HCT116 (cell line): ENCODE results near the gene GALT. TPM values are rescaled to one million over a fixed set of nuclear protein-coding genes. Genes with fewer than 3 reads are reported as not detected.
A peak's percentile ranks its signal among the peaks of the same experiment; 100 is the strongest.

Source experiments
- ATAC-seq: fragments of 200-7000 bp; cut with Tn5 transposase; 2 replicates; pipeline ENCODE4 v1.9.1; 2020; ENCODE audit warnings: mild to moderate bottlenecking, moderate library complexity
- BruUV-seq: library from RNA; stranded (reverse); fragments of 400-500 nt; replicated peaks from 2 replicates; lab custom pipeline; 2021; lab: Mats Ljungman, UMichigan
- CTCF ChIA-PET: fragments of 300-600 bp; sonication (Branson Sonifier 250); formaldehyde crosslinking; loops from one replicate; lab custom pipeline; 2021; ENCODE audit warnings: antibody characterized with exemption; lab: Charles Lee
- POLR2A ChIA-PET: fragments of 300-600, 350-600 bp; sonication (Branson Sonifier 250); formaldehyde crosslinking; loops from one replicate; lab custom pipeline; 2021; ENCODE audit warnings: antibody characterized with exemption; lab: Charles Lee
- RAD21 ChIA-PET, 2 experiments: fragments of 300-600 bp; sonication (Branson Sonifier 250); formaldehyde crosslinking; loops; one replicate each; lab custom pipeline; 2023; ENCODE audit warnings: low total read pairs in 2 of 2; ENCODE audit not compliant: uncharacterized antibody in 2 of 2, unreplicated experiment in 2 of 2, low non-redundant PET in 1 of 2; lab: Charles Lee
- DNase-seq: peaks from one replicate; pipeline ENCODE4 v3.0.0-alpha.2; 2010; ENCODE audit warnings: low read depth, low spot score
- H2AFZ ChIP-seq: fragments of 200-600 bp; shearing (Covaris generic), sonication (generic); 2 replicates; pipeline ENCODE4 v1.6.1; 2017; ENCODE audit warnings: low read depth, mixed run types, mixed read lengths, antibody characterized with exemption, low read length; ENCODE audit not compliant: poor library complexity, severe bottlenecking
- H3K27ac ChIP-seq: 2 replicates; pipeline ENCODE4 v1.5.1; 2012; ENCODE audit warnings: low read depth, low read length
- H3K27me3 ChIP-seq: fragments of 200-600 bp; sonication (generic); 2 replicates; pipeline ENCODE4 v1.6.1; 2016; ENCODE audit warnings: mixed run types, low read length, mixed read lengths; ENCODE audit not compliant: insufficient read depth
- H3K36me3 ChIP-seq, 2 experiments: fragments of 200-500 bp in 1 of 2; fragments of 200-600 bp in 1 of 2; sonication (Bioruptor generic) in 1 of 2; sonication (generic) in 1 of 2; 2 replicates each; pipeline versions ENCODE4 v1.5.1 to v1.6.1; 2014 to 2016; ENCODE audit warnings: low read length in 2 of 2, inconsistent platforms in 1 of 2, mixed read lengths in 1 of 2, mixed run types in 1 of 2; ENCODE audit not compliant: insufficient read depth in 2 of 2, control insufficient read depth in 1 of 2
- H3K4me1 ChIP-seq, 2 experiments: fragments of 200-600 bp in 1 of 2; sonication (generic) in 1 of 2; 2 replicates each; pipeline versions ENCODE4 v1.5.1 to v1.6.1; 2012 to 2017; ENCODE audit warnings: low read length in 2 of 2, inconsistent platforms in 1 of 2, mild to moderate bottlenecking in 1 of 2, mixed read lengths in 1 of 2, mixed run types in 1 of 2, moderate library complexity in 1 of 2; ENCODE audit not compliant: insufficient read depth in 2 of 2, control insufficient read depth in 1 of 2
- H3K4me2 ChIP-seq: fragments of 200-600 bp; sonication (generic); 2 replicates; pipeline ENCODE4 v1.6.1; 2017; ENCODE audit warnings: mixed run types, low read length, mixed read lengths
- H3K4me3 ChIP-seq, 2 experiments: fragments of 200-600 bp in 1 of 2; sonication (generic) in 1 of 2; replicated peaks in 1 of 2; 2 replicates each; pipeline ENCODE4 v1.5.1; 2011 to 2016; ENCODE audit warnings: low read length in 2 of 2, control low read depth in 1 of 2, low read depth in 1 of 2, mild to moderate bottlenecking in 1 of 2, mixed read lengths in 1 of 2, mixed run types in 1 of 2
- H3K79me2 ChIP-seq: fragments of 200-600 bp; sonication (generic); 2 replicates; pipeline ENCODE4 v1.6.1; 2017; ENCODE audit warnings: mild to moderate bottlenecking, mixed run types, low read length, moderate library complexity, mixed read lengths; ENCODE audit not compliant: insufficient read depth
- H3K9ac ChIP-seq: fragments of 200-600 bp; sonication (generic); 2 replicates; pipeline ENCODE4 v1.6.1; 2016; ENCODE audit warnings: low read length, mixed read lengths
- H3K9me2 ChIP-seq: fragments of 200-600 bp; sonication (generic), shearing (Covaris generic); 2 replicates; pipeline ENCODE4 v1.6.1; 2017; ENCODE audit warnings: mixed run types, mild to moderate bottlenecking, moderate library complexity; ENCODE audit not compliant: insufficient read depth
- H3K9me3 ChIP-seq, 2 experiments: fragments of 200-500 bp in 1 of 2; fragments of 200-600 bp in 1 of 2; sonication (Bioruptor generic) in 1 of 2; sonication (generic) in 1 of 2; 2 replicates each; pipeline ENCODE4 v1.6.1; 2014 to 2017; ENCODE audit warnings: low read length in 2 of 2, mixed read lengths in 2 of 2, inconsistent platforms in 1 of 2, low read depth in 1 of 2, mild to moderate bottlenecking in 1 of 2, mixed run types in 1 of 2, moderate library complexity in 1 of 2; ENCODE audit not compliant: control insufficient read depth in 1 of 2, insufficient read depth in 1 of 2
- H4K20me1 ChIP-seq: fragments of 200-600 bp; sonication (generic), shearing (Covaris generic); 2 replicates; pipeline ENCODE4 v1.6.1; 2017; ENCODE audit warnings: mixed run types, mild to moderate bottlenecking, moderate library complexity; ENCODE audit not compliant: insufficient read depth
- POLR2AphosphoS5 ChIP-seq: IDR thresholded peaks from 2 replicates; pipeline ENCODE4 v1.6.1; 2011; ENCODE audit warnings: mild to moderate bottlenecking, low read depth, low read length, moderate library complexity
- YY1 ChIP-seq: IDR thresholded peaks from 2 replicates; pipeline ENCODE4 v1.6.1; 2011; ENCODE audit warnings: low read length, low read depth, moderate library complexity, mild to moderate bottlenecking; ENCODE audit not compliant: insufficient replicate concordance; ENCODE audit errors: extremely low read depth
- intact Hi-C: fragments of 100-400 bp; cut with micrococcal nuclease; formaldehyde crosslinking; loops from 2 replicates; pipeline ENCODE4 v1.10.0; 2022
- total RNA-seq: library from RNA; stranded (reverse); gene quantifications from one replicate; pipeline ENCODE4 v1.2.1, GENCODE V29; 2021; ENCODE audit not compliant: unreplicated experiment
- TF ChIP-seq, protein P1 (sequence below), 3 experiments: fragments of 200-600 bp in 1 of 3; sonication (generic) in 1 of 3; IDR thresholded peaks in 2 of 3; conservative IDR thresholded peaks in 1 of 3; 2 replicates each; pipeline ENCODE4 v1.5.1; 2012 to 2017; ENCODE audit warnings: low read depth in 2 of 3, low read length in 2 of 3, antibody characterized with exemption in 1 of 3, borderline replicate concordance in 1 of 3, control low read depth in 1 of 3, mild to moderate bottlenecking in 1 of 3, mixed read lengths in 1 of 3, mixed run types in 1 of 3, moderate library complexity in 1 of 3; ENCODE audit not compliant: insufficient read depth in 1 of 3

GALT gene
- total RNA-seq, 1 experiment from 2014 or later: 28.2 TPM

DNA sequence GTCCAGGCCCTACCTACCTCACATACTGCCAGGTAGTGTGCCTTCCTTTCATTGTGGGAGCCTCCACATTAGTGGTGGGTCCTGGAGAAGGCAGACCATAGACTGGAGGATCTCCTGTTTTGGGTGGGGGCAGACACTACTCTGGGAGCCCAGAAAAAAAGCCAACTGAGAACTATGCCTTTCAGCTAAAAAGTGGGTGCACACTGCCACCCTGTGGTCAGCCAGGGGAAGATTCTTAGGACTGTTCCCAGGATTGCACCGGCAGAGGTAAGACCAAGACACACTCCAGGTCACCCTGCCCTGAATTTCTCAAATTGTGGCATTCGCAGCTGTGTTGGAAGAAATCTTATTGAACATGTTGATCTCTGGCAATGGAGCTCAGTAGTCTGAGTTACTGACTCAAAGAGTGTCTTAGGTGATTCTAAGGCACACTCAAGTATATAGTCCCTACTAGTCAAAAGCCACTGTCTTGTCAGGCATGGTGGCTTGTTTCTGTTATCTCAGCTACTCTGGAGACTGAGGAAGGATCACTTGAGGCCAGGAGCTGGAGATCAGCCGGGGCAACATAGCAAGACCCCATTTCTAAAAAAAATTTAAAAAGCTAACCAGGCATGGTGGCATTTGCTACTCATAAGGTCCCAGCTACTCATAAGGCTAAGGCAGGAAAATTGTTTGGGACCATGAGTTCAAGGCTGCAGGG lies 12.5 kb upstream of the GALT start:
- Histone ChIP-seq H3K36me3 (peaks cover 0 to 12% of the 10 kb centered on the region in 2 experiments; a peak in 2 of 4 replicates), H3K9me2 (no peaks in the 10 kb centered on the region), H3K4me2 (no peak overlapping the region), H3K4me3 (no peak overlapping the region), H3K9ac (no peak overlapping the region), H3K4me1 (peaks cover 10 to 45% of the 10 kb centered on the region in 2 experiments; a peak in 3 of 4 replicates), H3K9me3 (no peaks in the 10 kb centered on the region), H3K27ac (no peak overlapping the region), H3K27me3 (no peaks in the 10 kb centered on the region), H2AFZ (no peak overlapping the region), H4K20me1 (no peaks in the 10 kb centered on the region), H3K79me2 (peaks cover 27% of the 10 kb centered on the region)
- intact Hi-C loops: loop anchor here (1.0 kb wide), 2 partner anchors 22 to 86 kb away; partner anchors contain the start of gene RPP25L
- peak; percentile 55 for ATAC-seq
- DNase-seq: no peak
- ChIA-PET POLR2A (interaction anchor here (0.8 to 1.6 kb wide), 2 partner anchors 11 to 14 kb away, joined by 3 to 7 read pairs; partner anchors contain the start of gene DCTN3), CTCF (interaction anchor here (1.0 to 2.5 kb wide), 14 partner anchors 10 to 230 kb away, joined by 3 to 21 read pairs (median 6); partner anchors contain the start of genes DCTN3, GALT and RPP25L), RAD21 (interaction anchor here in 1 of 2 experiments (0.6 to 0.7 kb wide), 2 partner anchors 23 to 30 kb away, joined by 3 to 4 read pairs; no protein-coding TSS in a partner anchor)
- no TSS peak for BruUV-seq
- peak; percentile 39 for TF ChIP-seq POLR2AphosphoS5
- no peak for TF ChIP-seq YY1
- TF ChIP-seq, protein P1, sequence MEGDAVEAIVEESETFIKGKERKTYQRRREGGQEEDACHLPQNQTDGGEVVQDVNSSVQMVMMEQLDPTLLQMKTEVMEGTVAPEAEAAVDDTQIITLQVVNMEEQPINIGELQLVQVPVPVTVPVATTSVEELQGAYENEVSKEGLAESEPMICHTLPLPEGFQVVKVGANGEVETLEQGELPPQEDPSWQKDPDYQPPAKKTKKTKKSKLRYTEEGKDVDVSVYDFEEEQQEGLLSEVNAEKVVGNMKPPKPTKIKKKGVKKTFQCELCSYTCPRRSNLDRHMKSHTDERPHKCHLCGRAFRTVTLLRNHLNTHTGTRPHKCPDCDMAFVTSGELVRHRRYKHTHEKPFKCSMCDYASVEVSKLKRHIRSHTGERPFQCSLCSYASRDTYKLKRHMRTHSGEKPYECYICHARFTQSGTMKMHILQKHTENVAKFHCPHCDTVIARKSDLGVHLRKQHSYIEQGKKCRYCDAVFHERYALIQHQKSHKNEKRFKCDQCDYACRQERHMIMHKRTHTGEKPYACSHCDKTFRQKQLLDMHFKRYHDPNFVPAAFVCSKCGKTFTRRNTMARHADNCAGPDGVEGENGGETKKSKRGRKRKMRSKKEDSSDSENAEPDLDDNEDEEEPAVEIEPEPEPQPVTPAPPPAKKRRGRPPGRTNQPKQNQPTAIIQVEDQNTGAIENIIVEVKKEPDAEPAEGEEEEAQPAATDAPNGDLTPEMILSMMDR (IDR thresholded peaks at IDR 0.05 in 2 of 3, conservative IDR thresholded peaks at IDR 0.05 in 1 of 3; ENCODE audit: borderline replicate concordance in 1 of 3, insufficient read depth in 1 of 3, low read depth in 2 of 3, low read length in 2 of 3): peak in 2 of 3 experiments; percentile 85 to 87; a peak in 4 of 6 replicates
